Measurements from ENCODE around the gene LYPD6B.

DNA sequence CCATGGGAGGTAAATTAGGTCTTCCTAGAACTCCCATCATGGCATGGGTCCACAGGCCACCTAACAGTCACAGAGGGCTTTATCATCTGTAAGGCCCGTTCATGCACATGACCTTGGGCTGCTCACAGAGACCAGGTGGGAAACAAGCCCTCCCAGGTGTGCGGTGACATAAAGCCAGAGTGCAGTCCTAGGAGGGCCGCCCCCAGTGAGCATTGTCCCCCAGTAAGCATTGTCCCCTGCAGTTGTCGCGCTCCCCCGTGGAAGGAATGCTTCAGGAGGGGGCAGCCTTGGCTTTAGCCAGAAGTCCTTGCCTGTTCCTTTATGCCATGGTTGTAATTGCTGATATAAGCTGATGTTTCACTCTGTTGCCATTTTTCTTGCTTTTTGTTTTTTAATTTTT lies 41.7 kb upstream of the LYPD6B start:
- TF ChIP-seq, protein P1, sequence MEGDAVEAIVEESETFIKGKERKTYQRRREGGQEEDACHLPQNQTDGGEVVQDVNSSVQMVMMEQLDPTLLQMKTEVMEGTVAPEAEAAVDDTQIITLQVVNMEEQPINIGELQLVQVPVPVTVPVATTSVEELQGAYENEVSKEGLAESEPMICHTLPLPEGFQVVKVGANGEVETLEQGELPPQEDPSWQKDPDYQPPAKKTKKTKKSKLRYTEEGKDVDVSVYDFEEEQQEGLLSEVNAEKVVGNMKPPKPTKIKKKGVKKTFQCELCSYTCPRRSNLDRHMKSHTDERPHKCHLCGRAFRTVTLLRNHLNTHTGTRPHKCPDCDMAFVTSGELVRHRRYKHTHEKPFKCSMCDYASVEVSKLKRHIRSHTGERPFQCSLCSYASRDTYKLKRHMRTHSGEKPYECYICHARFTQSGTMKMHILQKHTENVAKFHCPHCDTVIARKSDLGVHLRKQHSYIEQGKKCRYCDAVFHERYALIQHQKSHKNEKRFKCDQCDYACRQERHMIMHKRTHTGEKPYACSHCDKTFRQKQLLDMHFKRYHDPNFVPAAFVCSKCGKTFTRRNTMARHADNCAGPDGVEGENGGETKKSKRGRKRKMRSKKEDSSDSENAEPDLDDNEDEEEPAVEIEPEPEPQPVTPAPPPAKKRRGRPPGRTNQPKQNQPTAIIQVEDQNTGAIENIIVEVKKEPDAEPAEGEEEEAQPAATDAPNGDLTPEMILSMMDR (IDR thresholded peaks at IDR 0.05; ENCODE audit: poor library complexity), result no peak
- TF ChIP-seq EZH2 (IDR thresholded peaks at IDR 0.05; ENCODE audit: borderline replicate concordance) (no peak), EZH2phosphoT487 (IDR thresholded peaks at IDR 0.05; ENCODE audit: low read depth, severe bottlenecking, unreplicated experiment) (no peak)

Measured in hepatocyte (in vitro differentiated cells).